GM21786 (cell line): ENCODE data around the gene ABCC8.

Experiments
- ATAC-seq: cut with Tn5 transposase; IDR thresholded peaks from one replicate; pipeline ENCODE4 v1.9.1; 2021; ENCODE audit not compliant: unreplicated experiment

ABCC8 gene

DNA sequence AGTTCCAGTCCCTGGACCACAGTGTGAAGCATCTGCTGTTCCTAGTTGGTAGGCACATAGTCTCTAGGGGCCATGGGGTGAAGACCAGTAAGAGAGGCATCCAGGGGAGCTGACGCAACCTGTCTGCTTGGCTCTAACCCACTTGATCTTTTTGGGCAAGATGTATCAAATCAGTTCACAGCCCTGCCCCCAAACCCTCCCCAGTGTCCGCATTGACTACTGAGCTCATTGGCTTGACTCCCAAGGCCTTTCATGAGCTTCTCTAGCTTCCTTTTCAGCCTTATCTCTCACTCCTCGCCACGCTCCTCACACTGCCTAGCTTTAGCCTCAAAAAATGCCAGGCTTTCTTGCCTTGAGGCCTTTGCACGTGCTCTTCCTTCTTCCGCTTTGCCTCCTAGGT, 29.7 kb upstream of the ABCC8 start:
- no peak for ATAC-seq

DNA sequence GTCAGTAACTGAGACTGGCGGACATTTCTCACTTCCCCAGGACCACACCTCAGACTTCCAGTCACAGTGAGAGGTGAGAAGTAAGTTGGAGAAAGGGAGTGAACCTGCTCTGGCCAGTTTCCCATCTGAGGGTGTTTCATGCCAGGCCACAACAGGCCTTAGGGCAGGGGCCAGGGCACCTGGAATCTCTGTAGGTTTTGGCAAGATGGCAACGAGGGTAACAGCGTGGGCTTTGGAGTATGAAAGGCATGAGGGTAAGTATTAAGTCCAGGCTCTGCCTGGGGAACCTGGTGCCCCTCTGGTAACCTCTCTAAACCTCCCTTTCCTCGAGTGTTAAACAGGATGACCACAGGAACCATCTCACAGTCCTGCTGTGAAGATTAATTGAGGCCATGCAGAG, 28.5 kb upstream of the ABCC8 start:
- no peak for ATAC-seq

DNA sequence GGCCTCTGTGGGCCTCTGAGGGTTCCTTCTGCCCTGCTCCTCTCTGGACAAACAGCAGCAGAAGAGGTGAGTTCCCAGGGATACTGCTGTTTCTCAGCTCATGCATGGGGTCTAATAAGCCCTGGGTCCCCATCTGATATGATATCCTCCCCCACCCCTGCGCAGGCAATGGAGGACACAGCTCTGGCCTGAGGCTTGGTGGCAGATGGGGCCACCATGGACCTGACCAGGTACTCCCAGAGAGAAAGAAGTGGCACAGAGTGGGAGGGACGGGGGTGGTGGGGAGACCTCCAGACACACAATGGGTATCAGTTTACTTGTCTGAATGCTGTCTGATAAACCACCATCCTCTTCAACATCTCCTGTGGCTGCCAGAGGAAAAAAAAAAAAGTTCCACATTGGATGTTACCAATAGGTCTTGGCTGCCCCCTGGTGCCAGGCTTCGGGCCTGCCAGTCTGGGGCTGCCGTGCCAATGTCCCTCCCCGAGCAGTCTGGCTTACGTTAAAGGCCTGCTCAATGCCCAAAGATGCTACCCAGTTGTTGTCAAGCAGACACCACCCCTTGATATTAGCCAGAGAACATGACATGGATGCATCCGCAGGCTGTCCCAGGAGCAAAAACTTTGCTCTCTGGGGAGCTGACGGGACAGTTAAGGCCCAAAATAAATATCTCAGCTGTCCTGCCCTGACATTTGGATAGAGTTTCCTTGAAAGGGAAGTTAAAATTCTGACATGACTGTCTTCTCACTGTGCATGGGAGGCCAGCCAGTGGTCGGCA, 27.9 kb upstream of the ABCC8 start:
- no peak for ATAC-seq

DNA sequence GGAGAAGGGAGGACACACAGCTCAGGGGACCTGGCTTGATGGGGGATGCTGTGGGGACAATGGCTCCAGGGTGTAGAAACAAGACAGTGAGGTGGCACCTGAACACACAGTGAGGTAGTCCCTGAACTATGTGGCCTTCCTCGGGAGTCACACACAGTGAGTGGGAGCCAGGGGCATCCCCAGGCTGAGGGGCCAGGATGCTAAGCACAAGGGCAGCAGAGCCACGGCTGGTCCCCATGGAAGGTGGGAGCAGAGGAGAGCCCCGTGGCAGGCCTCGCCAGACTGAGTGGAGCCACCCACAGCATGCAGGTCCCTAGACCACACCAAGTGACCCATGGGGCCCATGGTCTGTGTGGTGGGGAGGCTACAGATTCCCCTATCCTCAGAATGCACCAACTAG, 26.0 kb upstream of the ABCC8 start:
- no peak for ATAC-seq

DNA sequence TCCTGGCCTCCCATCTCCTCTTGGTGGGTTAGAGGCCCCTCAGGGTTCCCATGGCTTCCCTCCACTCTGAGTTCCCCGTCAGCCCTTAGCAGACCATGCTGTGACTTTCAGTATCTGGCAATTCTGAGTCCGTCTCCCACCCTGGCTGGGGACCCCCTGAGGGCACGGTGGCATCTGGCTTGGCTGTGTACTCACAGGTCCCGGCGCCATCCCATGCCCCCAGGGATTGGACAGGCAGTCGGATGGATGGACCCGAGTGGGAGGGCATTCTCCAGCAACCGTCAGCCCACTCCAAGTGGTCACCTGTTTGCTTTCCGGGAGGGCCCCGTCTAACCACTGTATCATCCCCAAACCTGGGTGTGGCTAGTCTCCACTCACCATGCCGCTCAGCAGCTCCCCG, 24.0 kb upstream of the ABCC8 start:
- ATAC-seq: no peak

DNA sequence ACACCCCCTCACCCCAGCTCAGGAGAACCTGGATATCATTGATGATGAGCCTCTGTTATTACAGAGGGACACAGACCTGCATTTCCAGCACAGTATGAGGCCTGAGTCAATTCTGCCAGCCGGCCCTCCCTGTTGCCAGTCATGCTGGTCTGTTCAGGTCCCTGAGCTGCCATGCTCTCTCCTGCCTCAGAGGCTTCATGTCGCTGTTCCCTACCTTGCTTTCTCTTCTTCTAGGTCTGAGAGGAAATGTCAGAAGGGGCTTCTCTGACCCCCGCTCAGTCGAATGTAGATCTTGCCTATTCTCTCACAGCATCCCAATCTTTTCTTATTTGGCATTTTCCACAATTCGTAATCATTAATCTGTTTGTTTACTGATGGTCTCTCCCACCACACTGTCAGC, 21.8 kb upstream of the ABCC8 start:
- no peak for ATAC-seq

DNA sequence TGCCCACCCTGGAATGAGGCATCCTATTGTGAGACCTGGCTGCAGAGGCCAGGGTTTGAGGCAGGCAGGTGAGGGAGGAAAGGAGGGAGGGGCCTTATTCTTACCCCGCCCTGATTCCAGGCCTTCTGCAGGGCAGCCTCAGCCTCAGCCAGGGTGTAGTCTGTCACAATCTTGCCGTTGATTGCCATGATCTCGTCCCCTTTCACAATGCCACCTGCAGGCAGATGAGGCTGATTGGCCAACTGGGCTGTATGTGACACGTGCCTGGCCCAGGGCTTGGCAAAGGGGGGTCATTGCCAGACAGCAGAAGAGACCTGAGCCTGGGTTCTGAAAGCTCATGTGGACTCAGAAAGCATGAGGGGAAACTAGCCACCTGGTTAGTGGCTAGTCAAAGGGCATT, 21.4 kb upstream of the ABCC8 start:
- no peak for ATAC-seq

DNA sequence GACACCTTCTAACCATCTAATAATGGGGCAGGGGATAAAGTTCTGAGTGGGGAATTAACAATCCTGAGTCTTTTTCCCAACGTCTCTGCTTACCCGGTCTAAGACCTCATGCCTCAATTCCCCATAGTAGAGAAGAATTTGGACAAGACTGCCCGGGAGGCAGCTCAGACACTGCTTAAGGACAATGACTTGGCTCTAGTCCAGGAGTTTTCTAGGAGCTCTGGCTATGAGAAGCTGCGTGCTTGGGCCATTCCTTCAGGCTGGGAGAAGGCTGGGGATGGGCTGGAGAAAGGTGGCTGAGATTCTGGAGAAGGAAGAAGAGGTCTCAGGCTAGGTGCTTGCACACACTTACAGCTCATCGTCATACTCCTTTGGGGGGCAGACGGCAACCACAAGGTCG, 19.8 kb upstream of the ABCC8 start:
- ATAC-seq: no peak

DNA sequence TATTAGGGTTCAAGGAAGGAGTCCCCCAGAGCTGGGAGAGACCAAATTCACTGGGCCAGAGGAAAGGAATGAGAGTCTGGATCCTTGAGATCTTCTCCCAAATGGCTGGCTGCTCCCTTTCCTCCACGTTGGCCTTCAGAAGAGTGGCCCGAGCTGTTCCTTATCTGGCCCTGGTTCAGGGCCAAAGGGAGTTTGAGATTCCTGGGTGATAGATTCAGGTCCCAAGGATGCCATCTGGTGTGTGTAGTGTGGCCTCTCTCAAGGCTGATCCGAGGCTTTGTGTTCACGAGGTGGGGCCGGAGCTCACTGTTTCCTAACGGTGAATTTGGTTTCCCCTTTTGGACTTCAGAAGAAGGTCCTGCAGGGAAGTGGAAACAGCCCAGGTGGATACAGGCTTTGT, 17.4 kb upstream of the ABCC8 start:
- ATAC-seq: no peak

DNA sequence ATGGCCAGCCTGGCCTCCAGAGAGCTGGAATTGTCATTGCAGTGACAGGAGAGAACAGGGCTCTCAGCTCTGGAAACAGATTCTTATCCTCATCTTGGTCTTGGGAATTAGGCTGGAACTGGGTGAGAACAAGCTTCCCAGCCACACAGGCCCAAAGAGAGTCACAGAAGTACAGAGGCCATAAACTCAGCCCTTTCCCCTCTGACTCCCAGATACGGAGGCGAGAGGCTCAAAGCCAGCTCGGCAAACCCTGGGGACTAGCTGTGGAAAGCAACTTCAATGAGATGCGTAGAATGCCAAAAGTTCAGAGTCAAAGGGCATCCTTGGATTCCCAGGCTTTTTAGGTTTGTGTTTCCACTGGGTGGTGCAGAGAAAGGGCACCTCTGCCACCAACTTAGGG, 14.3 kb upstream of the ABCC8 start:
- ATAC-seq: no peak

DNA sequence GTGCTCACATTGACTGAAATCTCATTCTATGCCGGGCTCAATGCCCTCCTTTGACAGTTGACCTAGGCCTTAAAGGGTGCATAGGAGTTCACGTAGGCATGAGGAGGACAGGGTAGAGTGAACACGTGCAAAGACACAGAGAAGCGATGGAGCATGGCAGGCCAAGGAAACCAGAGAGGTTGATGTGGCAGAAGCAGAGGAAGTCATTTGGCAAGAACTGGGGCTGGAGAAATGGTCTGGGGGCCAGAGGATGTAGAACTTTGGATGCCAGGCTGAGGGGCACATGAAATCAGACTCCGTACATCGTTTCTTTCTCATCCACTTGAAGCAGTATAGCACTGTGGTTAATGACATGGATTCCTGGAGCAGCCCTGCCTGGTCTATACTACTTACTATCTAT, 13.6 kb upstream of the ABCC8 start:
- ATAC-seq: no peak

DNA sequence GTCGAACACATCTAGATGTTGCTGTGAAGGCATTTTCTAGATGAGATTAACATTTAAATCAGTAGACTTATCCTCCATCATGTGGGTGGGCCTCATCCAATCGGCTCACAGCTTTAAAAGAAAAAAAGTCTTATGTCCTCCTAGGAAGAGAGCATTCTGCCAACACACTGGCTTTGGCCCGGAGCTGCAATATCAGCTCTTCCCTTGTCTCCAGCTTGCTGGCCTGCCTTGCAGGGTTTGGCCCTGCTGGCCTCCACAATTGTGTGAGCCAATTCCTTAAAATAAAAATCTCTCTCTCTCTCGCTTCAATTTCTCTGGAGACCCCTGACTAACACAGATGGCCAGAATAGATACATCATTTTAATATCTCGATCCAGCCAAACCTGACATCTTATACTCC, 13.1 kb upstream of the ABCC8 start:
- no peak for ATAC-seq

DNA sequence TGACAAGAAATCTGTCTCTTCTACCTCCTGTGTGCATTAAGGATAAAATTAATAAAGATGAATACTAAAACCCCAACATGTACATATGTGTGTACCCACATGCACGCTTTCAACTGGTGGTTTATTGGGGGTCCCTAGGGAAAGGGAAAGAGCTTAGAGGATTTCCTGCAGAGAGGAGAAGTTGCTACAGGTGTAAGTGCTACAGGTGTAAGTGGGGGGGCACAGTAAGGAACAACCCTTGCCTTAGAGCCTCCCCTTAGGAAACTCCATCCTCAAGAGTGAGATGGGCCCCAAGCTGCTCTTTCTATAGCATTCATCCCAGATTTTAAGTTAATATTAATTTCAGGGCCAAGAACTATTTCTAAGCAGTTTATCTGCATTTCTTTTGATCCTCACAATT, 11.9 kb upstream of the ABCC8 start:
- ATAC-seq: no peak

DNA sequence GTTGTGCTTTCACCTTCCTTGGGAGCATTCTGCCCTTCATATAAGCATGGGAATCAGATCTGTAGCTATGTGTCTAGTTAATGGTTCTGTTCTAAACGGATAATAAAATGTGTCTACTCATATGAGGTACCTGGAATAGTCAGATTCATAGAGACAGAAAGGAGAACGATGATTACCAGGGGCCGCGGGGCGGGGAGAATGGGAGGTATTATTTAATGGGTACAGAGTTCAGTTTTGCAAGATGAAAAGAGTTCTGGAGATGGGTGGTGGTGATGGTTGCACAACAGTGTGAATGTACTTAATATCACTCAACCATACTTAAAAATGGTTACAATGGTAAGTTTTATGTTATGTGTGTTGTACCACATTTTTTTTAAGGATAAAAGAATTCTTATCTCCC, 10.0 kb upstream of the ABCC8 start:
- no peak for ATAC-seq

DNA sequence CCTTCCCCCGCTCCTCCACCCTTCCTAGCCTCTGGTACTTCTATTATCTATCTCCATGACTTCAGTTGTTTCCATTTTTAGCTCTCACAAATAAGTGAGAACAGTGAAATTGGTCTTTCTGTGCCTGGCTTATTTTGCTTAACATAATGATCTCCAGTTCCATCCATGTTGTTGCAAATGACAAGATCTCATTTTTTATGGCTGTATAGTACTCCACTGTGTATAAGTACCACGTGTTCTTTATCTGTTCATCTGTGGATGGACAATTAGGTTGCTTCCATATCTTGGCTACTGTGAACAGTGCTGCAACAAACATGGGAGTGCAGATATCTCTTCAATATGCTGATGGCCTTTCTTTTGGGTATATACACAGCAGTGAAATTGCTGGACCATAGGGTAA, 6.9 kb upstream of the ABCC8 start:
- no peak for ATAC-seq

DNA sequence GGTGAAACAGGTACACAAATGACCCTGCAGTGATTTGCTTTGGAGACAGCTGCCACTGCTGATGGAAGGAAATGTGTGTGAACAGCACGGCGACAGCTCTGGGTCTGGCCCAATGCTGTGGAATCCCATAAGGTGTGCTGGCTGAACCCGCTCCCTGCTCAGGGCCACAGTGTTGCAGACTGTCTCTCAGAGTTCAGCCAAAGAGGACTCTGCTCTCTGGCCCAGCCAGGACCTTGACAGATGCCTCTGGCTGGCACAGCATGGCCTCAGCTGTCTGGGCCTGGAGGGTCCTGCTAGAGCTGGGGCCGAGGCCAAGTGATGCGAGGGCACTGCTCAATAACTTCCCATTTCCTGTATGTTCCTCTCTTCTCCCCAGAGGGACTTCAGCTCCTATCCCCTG, 5.3 kb upstream of the ABCC8 start:
- ATAC-seq: no peak

DNA sequence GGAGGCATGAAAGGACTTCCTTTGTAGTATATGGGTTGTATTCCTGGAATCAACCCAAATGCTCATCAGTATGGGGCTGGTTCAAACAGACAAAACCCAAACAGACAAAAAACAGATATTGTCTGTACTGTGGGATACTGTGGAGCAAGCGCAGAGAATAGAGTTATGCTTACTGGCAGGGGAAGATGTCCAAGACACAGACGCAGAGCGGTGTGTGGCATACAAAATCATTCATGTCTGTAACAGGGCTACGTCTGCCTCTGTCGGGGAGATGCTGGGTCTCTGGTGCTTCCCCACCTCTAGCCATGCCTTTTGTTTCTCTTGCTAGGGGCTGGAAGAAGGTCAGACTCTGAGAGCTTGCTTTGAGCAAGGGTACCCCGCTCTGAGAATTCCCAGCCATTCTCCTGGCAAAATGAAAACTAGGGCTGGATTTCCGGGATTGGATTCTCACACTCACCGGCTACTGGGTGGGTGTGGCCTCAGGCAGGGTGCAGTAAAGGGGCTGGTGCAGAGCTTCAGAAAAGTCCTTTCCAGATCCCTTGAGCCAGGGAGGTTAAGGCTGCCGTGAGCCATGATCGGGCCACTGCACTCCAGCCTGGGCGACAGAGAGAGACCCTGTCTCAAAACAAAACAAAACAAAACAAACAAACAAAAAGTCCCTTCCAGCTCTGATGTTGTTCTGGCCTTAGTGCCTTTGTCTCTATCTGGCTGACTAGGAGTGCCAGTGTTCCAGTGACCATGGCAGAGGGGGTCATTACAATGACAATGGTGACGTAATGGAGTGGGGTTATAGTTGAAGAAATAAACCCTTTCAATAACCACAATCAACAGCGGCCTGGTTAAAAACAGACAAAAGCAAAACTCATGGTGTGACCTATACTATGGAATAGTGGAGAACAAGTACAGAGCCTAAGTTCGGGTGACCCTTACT, 2.9 kb upstream of the ABCC8 start:
- ATAC-seq: no peak

DNA sequence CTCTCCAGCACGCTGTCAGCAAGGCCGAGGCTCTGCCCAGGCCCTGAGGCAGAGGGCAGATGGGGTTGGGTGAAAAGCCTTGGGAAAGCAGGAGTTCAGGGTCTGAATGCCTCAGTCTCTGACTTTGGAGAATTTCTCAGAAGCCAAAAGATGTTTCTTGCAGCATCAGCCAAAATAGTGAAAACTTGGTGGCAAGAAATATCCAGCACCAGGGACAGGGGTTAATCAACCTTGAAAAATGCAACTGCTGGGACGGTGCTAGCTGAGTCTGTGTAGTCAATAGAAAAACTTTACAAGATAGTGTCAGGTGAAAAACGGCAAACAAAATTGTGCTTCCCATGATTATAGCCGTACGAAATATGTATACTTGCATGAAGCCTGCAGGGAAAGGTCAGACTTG, 1.4 kb upstream of the ABCC8 start:
- ATAC-seq: no peak

DNA sequence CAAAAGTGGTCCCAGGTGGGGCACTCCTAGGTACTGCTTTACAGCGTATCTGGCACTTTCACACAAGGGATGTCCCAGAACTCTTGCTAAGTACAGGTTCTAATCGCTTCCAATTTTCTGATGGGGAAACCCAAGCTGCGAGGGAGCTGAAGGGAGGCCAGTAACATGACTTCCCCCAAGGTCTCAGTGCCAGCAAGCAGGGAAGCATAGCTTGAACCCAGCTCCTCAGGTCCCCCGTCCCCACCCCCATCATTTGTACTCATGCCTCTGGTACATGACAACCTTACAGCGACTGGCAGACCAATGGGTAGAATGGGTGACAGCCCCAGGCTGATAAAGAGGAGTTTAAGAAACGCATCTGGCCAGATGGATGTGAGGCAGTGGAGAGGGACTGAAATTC, 716 bp upstream of the ABCC8 start:
- ATAC-seq: no peak

DNA sequence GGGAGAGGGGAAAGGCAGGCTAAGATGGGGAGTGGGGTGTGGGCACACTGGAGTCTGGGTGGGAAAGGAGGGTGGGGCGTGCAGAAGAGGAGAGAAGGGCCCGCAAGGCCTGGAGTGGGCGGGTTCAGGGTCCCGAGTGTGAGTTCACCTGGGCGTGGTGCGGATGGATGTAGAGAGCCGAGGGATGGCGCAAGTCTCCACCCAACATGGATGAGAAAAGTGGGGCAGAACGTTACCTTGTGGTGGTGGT, 364 bp upstream of the ABCC8 start:
- ATAC-seq: no peak

DNA sequence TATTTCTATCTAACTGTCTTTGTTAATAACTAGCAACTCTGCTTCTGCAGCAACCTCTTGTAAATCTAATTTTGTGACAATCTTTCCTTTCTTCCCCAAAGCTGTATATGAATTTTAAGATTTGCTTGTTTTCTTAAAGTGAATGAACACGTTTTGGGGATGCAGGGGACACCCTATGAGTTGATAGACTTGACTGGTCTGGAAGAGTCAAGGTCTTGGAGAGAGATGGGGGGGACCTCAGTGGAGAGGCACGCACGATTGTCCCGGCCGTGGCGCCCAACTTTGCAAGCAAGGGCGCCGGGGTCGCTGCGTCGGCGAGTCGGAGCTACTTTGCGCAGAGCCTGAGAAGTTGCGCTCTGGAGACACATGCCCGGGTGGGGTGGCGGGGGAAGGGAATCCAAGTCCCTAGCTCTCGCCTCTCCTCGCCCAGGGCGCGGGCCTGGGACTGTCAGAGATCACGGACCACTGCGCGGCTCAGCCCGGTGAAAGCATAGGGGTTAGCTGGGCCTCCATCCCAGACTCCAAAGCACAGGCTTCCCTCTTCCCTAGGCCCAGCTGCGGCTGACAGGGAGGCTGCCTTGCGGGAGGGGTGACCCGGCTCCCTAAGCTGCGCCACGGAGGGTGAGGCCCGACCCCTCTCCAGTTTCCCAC, 854 bp downstream of the ABCC8 start:
- no peak for ATAC-seq

DNA sequence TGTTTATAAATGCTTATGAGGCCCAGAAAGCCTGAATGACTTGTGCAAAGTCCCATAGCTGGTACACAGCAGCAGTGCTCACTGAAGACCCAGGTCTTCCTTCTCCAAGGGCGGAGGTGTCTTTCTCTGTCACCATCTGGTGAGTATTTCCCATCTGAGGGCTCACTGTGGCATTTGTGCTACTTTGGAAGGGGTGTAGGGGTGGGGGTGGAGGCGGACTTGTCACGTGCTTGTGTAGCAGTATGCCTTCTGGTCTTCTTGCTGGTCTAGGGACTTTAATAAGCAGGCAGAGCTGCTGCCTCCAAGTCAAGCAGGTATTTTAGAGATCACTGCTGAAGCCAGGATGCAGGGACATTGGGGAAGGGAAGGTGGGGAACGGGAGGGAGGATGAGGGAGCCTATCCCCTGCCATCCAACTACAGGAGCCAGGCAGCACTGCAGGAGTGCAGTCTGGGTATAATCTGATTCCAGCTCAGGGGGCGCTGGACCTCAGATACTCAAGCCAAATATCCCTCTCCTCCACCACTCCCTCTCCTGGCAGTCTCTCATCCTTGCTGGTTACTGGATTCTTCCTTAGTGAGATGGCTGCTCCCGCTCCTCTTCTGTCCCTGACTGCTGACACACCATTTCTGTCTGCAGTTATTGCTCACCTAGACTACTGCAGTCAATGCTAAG, 3.4 kb downstream of the ABCC8 start:
- ATAC-seq: no peak
